H1 (cell line): ENCODE data around the gene TTC28. TPM values are rescaled to one million over a fixed set of nuclear protein-coding genes. Genes with fewer than 3 reads are reported as not detected.

Experiments used
- CTCF ChIA-PET: fragments of 300-600 bp; sonication (Branson Sonifier 250); formaldehyde crosslinking; loops from one replicate; lab custom pipeline; 2021; ENCODE audit not compliant: partially characterized antibody; lab: Charles Lee
- POLR2A ChIA-PET: fragments of 300-600 bp; sonication (Branson Sonifier 250); formaldehyde crosslinking; loops from one replicate; lab custom pipeline; 2021; ENCODE audit warnings: inconsistent platforms; ENCODE audit not compliant: partially characterized antibody; lab: Charles Lee
- DNase-seq, 2 experiments: peaks; one replicate each; pipeline versions ENCODE4 v3.0.0 to v3.0.0-alpha.2; 2010 to 2022; ENCODE audit warnings: low spot score in 2 of 2, low read depth in 1 of 2, mixed read lengths in 1 of 2
- FAIRE-seq: peaks from 2 replicates; lab custom pipeline; 2011; peaks lifted over from hg19 to GRCh38; lab: Jason Lieb, UNC
- H2AFZ ChIP-seq: 2 replicates; pipeline ENCODE4 v1.8.1; 2012; ENCODE audit warnings: low read length, inconsistent platforms
- H2AK5ac ChIP-seq: 2 replicates; pipeline ENCODE4 v1.6.1; 2013; ENCODE audit warnings: low read depth, low read length
- H2BK120ac ChIP-seq: replicated peaks from 2 replicates; pipeline ENCODE3; 2013; ENCODE audit warnings: low read depth, low read length, inconsistent platforms
- H2BK12ac ChIP-seq: 2 replicates; pipeline ENCODE4 v1.6.1; 2013; ENCODE audit warnings: low read depth, low read length
- H2BK15ac ChIP-seq: 2 replicates; pipeline ENCODE4 v1.6.1; 2013; ENCODE audit warnings: low read length
- H2BK20ac ChIP-seq: 2 replicates; pipeline ENCODE4 v1.6.1; 2013; ENCODE audit warnings: low read length
- H2BK5ac ChIP-seq: 2 replicates; pipeline ENCODE4 v1.6.1; 2013; ENCODE audit warnings: low read depth, low read length
- H3K14ac ChIP-seq: 2 replicates; pipeline ENCODE4 v1.6.1; 2013; ENCODE audit warnings: inconsistent platforms; ENCODE audit not compliant: insufficient read length
- H3K18ac ChIP-seq: 2 replicates; pipeline ENCODE4 v1.6.1; 2013; ENCODE audit warnings: low read length; ENCODE audit errors: extremely low read depth
- H3K23ac ChIP-seq: 2 replicates; pipeline ENCODE4 v1.6.1; 2013; ENCODE audit warnings: inconsistent platforms; ENCODE audit not compliant: insufficient read length
- H3K23me2 ChIP-seq: 2 replicates; pipeline ENCODE4 v1.6.1; 2013; ENCODE audit warnings: low read depth, low read length
- H3K27ac ChIP-seq: 2 replicates; pipeline ENCODE4 v1.6.1; 2011; ENCODE audit warnings: low read depth, low read length, inconsistent platforms
- H3K27me3 ChIP-seq, 4 experiments: replicated peaks in 1 of 4; 1 replicate in 1 of 4; 2 replicates in 3 of 4; pipeline versions ENCODE4 v1.6.1 to v1.8.1; 2011 to 2013; ENCODE audit warnings: low read length in 3 of 4, mild to moderate bottlenecking in 3 of 4, inconsistent platforms in 2 of 4, mixed read lengths in 2 of 4, moderate library complexity in 1 of 4; ENCODE audit not compliant: control insufficient read depth in 3 of 4, insufficient read depth in 3 of 4; ENCODE audit errors: extremely low read depth in 1 of 4
- H3K36me3 ChIP-seq, 4 experiments: 2 replicates each; pipeline versions ENCODE4 v1.6.1 to v1.8.1; 2011 to 2013; ENCODE audit warnings: mild to moderate bottlenecking in 4 of 4, low read length in 3 of 4, moderate library complexity in 2 of 4, control low read depth in 1 of 4, inconsistent platforms in 1 of 4; ENCODE audit not compliant: insufficient read depth in 4 of 4, control insufficient read depth in 2 of 4
- H3K4ac ChIP-seq: replicated peaks from 2 replicates; pipeline ENCODE3; 2013; ENCODE audit warnings: low read length, low read depth, mixed read lengths, inconsistent platforms; ENCODE audit not compliant: insufficient read length
- H3K4me1 ChIP-seq, 4 experiments: replicated peaks in 1 of 4; 1 replicate in 1 of 4; 2 replicates in 3 of 4; pipeline versions ENCODE4 v1.6.1 to v1.8.1; 2011 to 2013; ENCODE audit warnings: low read length in 3 of 4, inconsistent platforms in 2 of 4, mixed read lengths in 1 of 4; ENCODE audit not compliant: insufficient read depth in 4 of 4, control insufficient read depth in 3 of 4
- H3K4me2 ChIP-seq, 2 experiments: 2 replicates each; pipeline versions ENCODE4 v1.6.1 to v1.8.1; 2011 to 2013; ENCODE audit warnings: low read depth in 2 of 2, low read length in 2 of 2, control low read depth in 1 of 2, inconsistent platforms in 1 of 2, mild to moderate bottlenecking in 1 of 2; ENCODE audit not compliant: insufficient read depth in 1 of 2
- H3K4me3 ChIP-seq, 4 experiments: fragments of 200-600, 300-600 bp in 1 of 4; sonication (generic), shearing (Covaris generic), sonication (Bioruptor Twin) in 1 of 4; 2 replicates each; pipeline versions ENCODE4 v1.5.1 to v1.8.1; 2011 to 2016; ENCODE audit warnings: low read length in 4 of 4, low read depth in 3 of 4, control low read depth in 2 of 4, inconsistent platforms in 2 of 4, mild to moderate bottlenecking in 2 of 4, mixed read lengths in 1 of 4, moderate library complexity in 1 of 4; ENCODE audit not compliant: insufficient read depth in 2 of 4; ENCODE audit errors: extremely low read depth in 1 of 4
- H3K56ac ChIP-seq: replicated peaks from 2 replicates; pipeline ENCODE3; 2013; ENCODE audit warnings: low read depth, mild to moderate bottlenecking, mixed read lengths, low read length, inconsistent platforms; ENCODE audit not compliant: insufficient read length
- H3K79me1 ChIP-seq: 2 replicates; pipeline ENCODE4 v1.6.1; 2013; ENCODE audit warnings: low read depth, low read length, control low read depth
- H3K79me2 ChIP-seq, 2 experiments: 2 replicates each; pipeline versions ENCODE4 v1.6.1 to v1.8.1; 2012 to 2013; ENCODE audit warnings: low read length in 2 of 2, mild to moderate bottlenecking in 2 of 2, inconsistent platforms in 1 of 2; ENCODE audit not compliant: insufficient read depth in 2 of 2, control insufficient read depth in 1 of 2
- H3K9ac ChIP-seq, 4 experiments: replicated peaks in 1 of 4; 1 replicate in 1 of 4; 2 replicates in 3 of 4; pipeline versions ENCODE4 v1.6.1 to v1.8.1; 2011 to 2013; ENCODE audit warnings: low read depth in 3 of 4, low read length in 3 of 4, control low read depth in 2 of 4, mild to moderate bottlenecking in 2 of 4, moderate library complexity in 2 of 4, inconsistent platforms in 1 of 4; ENCODE audit errors: extremely low read depth in 1 of 4
- H3K9me3 ChIP-seq, 2 experiments: 2 replicates each; pipeline versions ENCODE4 v1.6.1 to v1.8.1; 2012 to 2013; ENCODE audit warnings: mild to moderate bottlenecking in 2 of 2, moderate library complexity in 2 of 2, control low read depth in 1 of 2, inconsistent platforms in 1 of 2, low read depth in 1 of 2, low read length in 1 of 2, mixed read lengths in 1 of 2; ENCODE audit not compliant: insufficient read depth in 2 of 2
- H4K20me1 ChIP-seq, 2 experiments: replicated peaks in 1 of 2; 2 replicates each; pipeline versions ENCODE3 to v1.8.1; 2011 to 2013; ENCODE audit warnings: inconsistent platforms in 2 of 2, low read length in 2 of 2, mild to moderate bottlenecking in 1 of 2; ENCODE audit not compliant: insufficient read depth in 2 of 2, control insufficient read depth in 1 of 2
- H4K5ac ChIP-seq: 2 replicates; pipeline ENCODE4 v1.6.1; 2013; ENCODE audit warnings: low read length, low read depth, mixed read lengths, inconsistent platforms; ENCODE audit not compliant: insufficient read length
- H4K8ac ChIP-seq: 2 replicates; pipeline ENCODE4 v1.8.0; 2013; ENCODE audit warnings: mild to moderate bottlenecking, moderate library complexity, low read length, inconsistent platforms; ENCODE audit not compliant: insufficient read depth; ENCODE audit errors: extremely low read depth
- H4K91ac ChIP-seq: replicated peaks from 2 replicates; pipeline ENCODE3; 2013; ENCODE audit warnings: low read length, mixed read lengths, inconsistent platforms; ENCODE audit not compliant: insufficient read length
- ATF3 ChIP-seq: IDR thresholded peaks from 2 replicates; pipeline ENCODE4 v1.6.1; 2011; ENCODE audit warnings: low read depth, mild to moderate bottlenecking, low read length; ENCODE audit not compliant: insufficient read depth
- WGBS, 2 experiments: shearing (Covaris generic) in 1 of 2; methylation state at CpG; one replicate each; pipeline versions ENCODE4 v1.1.6 to v1.1.7; 2013 to 2015; ENCODE audit warnings: low lambda C conversion rate in 2 of 2, mixed read lengths in 2 of 2, inconsistent platforms in 1 of 2, low coverage in 1 of 2, missing lambda C conversion rate in 1 of 2; ENCODE audit not compliant: insufficient replicate concordance in 2 of 2, insufficient coverage in 1 of 2, insufficient read length in 1 of 2; ENCODE audit errors: extremely low coverage in 1 of 2, missing lambda C conversion rate in 1 of 2; 5-methylcytosine and 5-hydroxymethylcytosine counted together
- polyA plus RNA-seq, 7 experiments: library from polyadenylated mRNA; depleted of rRNA in 3 of 7; stranded (reverse) in 5 of 7; unstranded in 2 of 7; fragments of >200 nt in 5 of 7; fragments of 200-250 nt in 2 of 7; gene quantifications; 1 replicate in 5 of 7; 2 replicates in 1 of 7; 4 replicates in 1 of 7; pipeline versions ENCODE4 v1.2.1 to v1.2.3, GENCODE V29; 2011 to 2013; ENCODE audit warnings: missing spikeins in 2 of 7, mixed read lengths in 2 of 7
- total RNA-seq: library from RNA; stranded (reverse); fragmentation: NEBNext Ultra II Directional; extraction: Animal tissue kit (Norgen Biotek cat#: 25700); gene quantifications from 2 replicates; pipeline ENCODE4 v1.2.1, GENCODE V29; 2021

Gene TTC28
- total and polyA plus RNA-seq, 2 of the 8 experiments (the other 6 are each of a cell fraction or from before 2014, with no cell fraction given) = 2.6 to 12.6 TPM

GRCh38 chr22:28034760-28035401, 644.8 kb downstream of the TTC28 start:
- no peaks in the 10 kb centered on the region for H3K4me1 ChIP-seq
- no peak overlapping the region for H3K56ac ChIP-seq
- no peak overlapping the region for H2BK15ac ChIP-seq
- no peak overlapping the region; a peak in 1 of 7 replicates for H3K9ac ChIP-seq
- no peak for DNase-seq
- H4K5ac ChIP-seq = no peak overlapping the region
- POLR2A ChIA-PET = no interaction called here
- H3K36me3 ChIP-seq = no peaks in the 10 kb centered on the region
- H3K23me2 ChIP-seq = no peaks in the 10 kb centered on the region
- H3K79me2 ChIP-seq = no peaks in the 10 kb centered on the region
- no peak overlapping the region for H2AFZ ChIP-seq
- no peaks in the 10 kb centered on the region for H3K79me1 ChIP-seq
- no peak overlapping the region for H2BK120ac ChIP-seq
- FAIRE-seq = no peak
- CTCF ChIA-PET = interaction anchor here (0.5 to 1.5 kb wide), 4 partner anchors 15 to 469 kb away, joined by 3 to 6 read pairs (median 4); no protein-coding TSS in a partner anchor
- no peak overlapping the region for H2AK5ac ChIP-seq
- no peak overlapping the region for H3K4me2 ChIP-seq
- no peaks in the 10 kb centered on the region for H3K9me3 ChIP-seq
- H3K4ac ChIP-seq = no peak overlapping the region
- no peaks in the 10 kb centered on the region for H4K20me1 ChIP-seq
- H2BK20ac ChIP-seq = no peak overlapping the region
- no peak overlapping the region for H4K91ac ChIP-seq
- 86% methylated on average over 7 of the region's 7 CpGs; no CpG with 5 or more reads in 1 of the 2 experiments for WGBS, 2 experiments
- no peak overlapping the region for H2BK5ac ChIP-seq
- H4K8ac ChIP-seq = no peak overlapping the region
- no peak overlapping the region for H3K27ac ChIP-seq
- no peak overlapping the region for H3K14ac ChIP-seq
- H3K18ac ChIP-seq = no peak overlapping the region; the same call in 1 of the 2 replicates
- no peak overlapping the region for H3K4me3 ChIP-seq
- H3K23ac ChIP-seq = no peak overlapping the region
- no peak overlapping the region for H2BK12ac ChIP-seq
- no peak for TF ChIP-seq ATF3
- H3K27me3 ChIP-seq = no peaks in the 10 kb centered on the region
